Liver (tissue), 9 donors: ENCODE measurements around the gene MAMSTR. TPM values are rescaled to one million over a fixed set of nuclear protein-coding genes. Genes with fewer than 3 reads are reported as not detected.

Experiments
- DNase-seq: peaks from one replicate; pipeline ENCODE4 v3.0.0-alpha.2; 2017; ENCODE audit warnings: low spot score
- H3K27ac ChIP-seq, 2 donors: one replicate each; pipeline ENCODE4 v1.7.0; 2013; ENCODE audit warnings: inconsistent platforms in 2 of 2, low read length in 2 of 2, control low read depth in 1 of 2, low read depth in 1 of 2, mild to moderate bottlenecking in 1 of 2
- H3K27me3 ChIP-seq, 4 donors: one replicate each; pipeline versions ENCODE4 v1.6.1 to v1.7.0; 2013; ENCODE audit warnings: low read length in 3 of 4, inconsistent platforms in 1 of 4, mild to moderate bottlenecking in 1 of 4, moderate library complexity in 1 of 4; ENCODE audit not compliant: control insufficient read depth in 4 of 4, insufficient read depth in 4 of 4
- H3K36me3 ChIP-seq, 4 donors: one replicate each; pipeline versions ENCODE4 v1.6.1 to v1.7.0; 2013; ENCODE audit warnings: low read length in 3 of 4, mild to moderate bottlenecking in 3 of 4, low read depth in 1 of 4, moderate library complexity in 1 of 4; ENCODE audit not compliant: control insufficient read depth in 4 of 4, insufficient read depth in 3 of 4
- H3K4me1 ChIP-seq, 4 donors: one replicate each; pipeline versions ENCODE4 v1.6.1 to v1.7.0; 2013; ENCODE audit warnings: low read length in 3 of 4, mild to moderate bottlenecking in 3 of 4, moderate library complexity in 1 of 4; ENCODE audit not compliant: control insufficient read depth in 4 of 4, insufficient read depth in 4 of 4
- H3K4me3 ChIP-seq, 3 donors: one replicate each; pipeline versions ENCODE4 v1.6.1 to v1.7.0; 2013; ENCODE audit warnings: low read length in 3 of 3, control low read depth in 1 of 3, low read depth in 1 of 3, mild to moderate bottlenecking in 1 of 3
- H3K9ac ChIP-seq, 2 donors: one replicate each; pipeline ENCODE4 v1.7.0; 2013; ENCODE audit warnings: low read length in 2 of 2, mild to moderate bottlenecking in 2 of 2, moderate library complexity in 2 of 2, control low read depth in 1 of 2, low read depth in 1 of 2
- H3K9me3 ChIP-seq, 4 donors: one replicate each; pipeline versions ENCODE4 v1.6.1 to v1.7.0; 2013; ENCODE audit warnings: low read length in 3 of 4; ENCODE audit not compliant: control insufficient read depth in 4 of 4
- ATF3 ChIP-seq: IDR thresholded peaks from 2 replicates; pipeline ENCODE4 v1.6.1; 2016; ENCODE audit warnings: antibody characterized with exemption
- EGR1 ChIP-seq, 2 donors: IDR thresholded peaks; 2 replicates each; pipeline ENCODE4 v1.6.1; 2016 to 2018; ENCODE audit warnings: antibody characterized with exemption in 2 of 2, low read depth in 2 of 2
- FOXA1 ChIP-seq: IDR thresholded peaks from 2 replicates; pipeline ENCODE4 v1.6.1; 2016; ENCODE audit warnings: antibody characterized with exemption
- FOXA2 ChIP-seq: IDR thresholded peaks from 2 replicates; pipeline ENCODE4 v1.6.1; 2016; ENCODE audit warnings: antibody characterized with exemption
- GABPA ChIP-seq, 2 donors: IDR thresholded peaks in 1 of 2; conservative IDR thresholded peaks in 1 of 2; 2 replicates each; pipeline ENCODE4 v1.6.1; 2016; ENCODE audit warnings: antibody characterized with exemption in 2 of 2, mild to moderate bottlenecking in 1 of 2, moderate library complexity in 1 of 2
- HNF4A ChIP-seq, 2 donors: conservative IDR thresholded peaks; 2 replicates each; pipeline ENCODE4 v1.6.1; 2016; ENCODE audit warnings: antibody characterized with exemption in 2 of 2, mild to moderate bottlenecking in 2 of 2
- HNF4G ChIP-seq: IDR thresholded peaks from 2 replicates; pipeline ENCODE4 v1.6.1; 2016; ENCODE audit warnings: antibody characterized with exemption
- JUND ChIP-seq, 2 donors: IDR thresholded peaks; 2 replicates each; pipeline ENCODE4 v1.6.1; 2016; ENCODE audit warnings: antibody characterized with exemption in 2 of 2
- MAX ChIP-seq: IDR thresholded peaks from 2 replicates; pipeline ENCODE4 v1.6.1; 2016; ENCODE audit warnings: antibody characterized with exemption
- NR2F2 ChIP-seq: IDR thresholded peaks from 2 replicates; pipeline ENCODE4 v1.6.1; 2016; ENCODE audit warnings: antibody characterized with exemption
- RAD21 ChIP-seq, 2 donors: IDR thresholded peaks; 2 replicates each; pipeline ENCODE4 v1.6.1; 2016; ENCODE audit warnings: antibody characterized with exemption in 2 of 2, mild to moderate bottlenecking in 2 of 2
- REST ChIP-seq: IDR thresholded peaks from 2 replicates; pipeline ENCODE4 v1.6.1; 2016; ENCODE audit warnings: antibody characterized with exemption, mild to moderate bottlenecking
- RXRA ChIP-seq, 2 donors: IDR thresholded peaks; 2 replicates each; pipeline ENCODE4 v1.6.1; 2017 to 2018; ENCODE audit warnings: antibody characterized with exemption in 2 of 2, mild to moderate bottlenecking in 1 of 2
- SP1 ChIP-seq: IDR thresholded peaks from 2 replicates; pipeline ENCODE4 v1.6.1; 2018; ENCODE audit warnings: antibody characterized with exemption, mild to moderate bottlenecking
- TAF1 ChIP-seq: conservative IDR thresholded peaks from 2 replicates; pipeline ENCODE4 v1.6.1; 2016; ENCODE audit warnings: antibody characterized with exemption, mild to moderate bottlenecking
- YY1 ChIP-seq: IDR thresholded peaks from 2 replicates; pipeline ENCODE4 v1.6.1; 2016; ENCODE audit warnings: antibody characterized with exemption, mild to moderate bottlenecking
- ZBTB33 ChIP-seq: IDR thresholded peaks from 2 replicates; pipeline ENCODE4 v1.6.1; 2016; ENCODE audit warnings: antibody characterized with exemption
- WGBS: extraction: QIAGEN DNeasy Blood & Tissue Kit; methylation state at CpG from one replicate; pipeline ENCODE4 v1.1.7; 2013; 5-methylcytosine and 5-hydroxymethylcytosine counted together
- polyA plus RNA-seq, 2 donors: library from polyadenylated mRNA; stranded (reverse) in 1 of 2; unstranded in 1 of 2; fragments of 200-250 nt in 1 of 2; fragments of >200 nt in 1 of 2; fragmentation: Nextera tagmentation in 1 of 2; extraction: Ambion mirVana in 1 of 2; gene quantifications; one replicate each; pipeline versions ENCODE4 v1.2.1 to v1.2.3, GENCODE V29; 2013 to 2015
- total RNA-seq, 2 donors: library from RNA; depleted of rRNA; stranded (reverse); fragments of >200 nt; gene quantifications; one replicate each; pipeline ENCODE4 v1.2.3, GENCODE V29; 2014
- donor health status: healthy.
- donor health status: healthy.
- donor health status: healthy.
- donor health status: healthy.
- donor health status: healthy.

The MAMSTR gene
- total and polyA plus RNA-seq, 4 donors = 0.07 to 0.31 (median 0.09) TPM

- H3K4me3 ChIP-seq = peak within 1 kb of the TSS; percentile 31 to 62 (median 53)
- H3K9ac ChIP-seq = peak within 1 kb of the TSS; percentile 41 to 56
- no peak for DNase-seq
- WGBS = 77% methylated on average over 4 of the region's 4 CpGs
- no peaks in the 10 kb centered on the region for H3K27me3 ChIP-seq
- H3K27ac ChIP-seq = peak within 1 kb of the TSS; percentile 42 to 69
- H3K9me3 ChIP-seq = no peaks in the 10 kb centered on the region
- peaks cover 7 to 27% (median 16%) of the 10 kb centered on the region in 4 donors for H3K4me1 ChIP-seq
- no peaks in the 10 kb centered on the region for H3K36me3 ChIP-seq
- TF ChIP-seq FOXA1 (no peak), FOXA2 (no peak), JUND (IDR thresholded peaks at IDR 0.05) (no peak), EGR1 (IDR thresholded peaks at IDR 0.05; ENCODE audit: low read depth in 2 of 2) (no peak), ZBTB33 (no peak), TAF1 (no peak), HNF4G (peak; percentile 13), RAD21 (IDR thresholded peaks at IDR 0.05) (peak in 1 of 2 donors; percentile 50), SP1 (peak; percentile 42), REST (no peak), GABPA (IDR thresholded peaks at IDR 0.05 in 1 of 2, conservative IDR thresholded peaks at IDR 0.05 in 1 of 2) (no peak), HNF4A (conservative IDR thresholded peaks at IDR 0.05) (peak in 1 of 2 donors; percentile 43), RXRA (IDR thresholded peaks at IDR 0.05) (peak; percentile 44 to 58), MAX (no peak), ATF3 (no peak), NR2F2 (no peak), YY1 (no peak)
Observed at GRCh38 chr19:48755084-48755641, 35.6 kb upstream of the MAMSTR start, which contains the start of gene FGF21. FGF21 (plus strand) TSS chr19:48755524; CDS start chr19:48756237, 713 bp downstream.
